ENCODE results near the gene FIGNL1.
A peak's percentile ranks its signal among the peaks of the same experiment; 100 is the strongest.
"Not testable (repeated sequence)": the region's sequence is repeated elsewhere in the genome, so short reads cannot be mapped to it uniquely, and the experiment has no call there.

The FIGNL1 gene

DNA sequence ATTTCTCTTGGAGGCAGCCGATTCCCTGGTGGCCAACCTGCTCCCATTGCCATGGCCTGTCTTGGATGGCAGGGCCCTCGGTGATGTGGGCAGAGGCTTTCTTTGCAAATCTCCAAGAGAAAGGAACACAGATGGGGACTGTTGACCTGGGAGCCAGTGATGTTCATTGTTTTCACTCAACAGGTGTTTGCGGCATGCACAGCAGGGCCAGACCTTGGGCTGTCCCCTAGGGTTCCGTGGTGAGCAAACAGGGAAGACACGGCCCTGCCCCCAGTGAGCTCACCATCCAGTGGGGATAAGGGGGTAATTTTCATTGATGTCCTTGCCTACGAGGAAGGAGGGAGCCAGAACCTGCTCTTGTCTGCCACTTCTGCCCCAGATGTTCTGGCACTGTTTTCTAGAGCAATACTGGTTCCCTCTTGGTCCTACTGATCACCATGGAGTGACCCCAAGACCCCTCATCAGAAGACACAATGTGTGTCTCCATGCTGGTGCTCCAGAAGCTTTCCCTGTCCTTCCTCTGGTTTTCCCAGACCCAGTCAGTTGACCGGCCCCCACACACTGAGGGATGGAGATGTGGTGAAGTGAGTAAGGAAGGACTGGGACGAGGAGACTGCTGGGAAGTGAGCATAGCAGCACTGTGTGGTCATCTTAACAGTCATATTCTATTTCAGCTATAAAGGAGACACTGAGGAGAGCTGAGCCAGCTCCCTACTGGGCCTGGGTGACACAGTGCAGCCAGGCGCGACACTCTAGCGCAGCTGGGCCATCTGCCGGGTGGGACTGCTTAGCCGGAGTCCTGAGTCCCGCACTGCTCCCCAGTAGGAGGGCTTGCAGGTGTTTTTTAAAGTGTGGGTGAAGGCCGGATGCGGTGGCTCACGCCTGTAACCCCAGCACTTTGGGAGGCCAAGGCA, 20.4 kb upstream of the FIGNL1 start:
- no peak for DNase-seq

DNA sequence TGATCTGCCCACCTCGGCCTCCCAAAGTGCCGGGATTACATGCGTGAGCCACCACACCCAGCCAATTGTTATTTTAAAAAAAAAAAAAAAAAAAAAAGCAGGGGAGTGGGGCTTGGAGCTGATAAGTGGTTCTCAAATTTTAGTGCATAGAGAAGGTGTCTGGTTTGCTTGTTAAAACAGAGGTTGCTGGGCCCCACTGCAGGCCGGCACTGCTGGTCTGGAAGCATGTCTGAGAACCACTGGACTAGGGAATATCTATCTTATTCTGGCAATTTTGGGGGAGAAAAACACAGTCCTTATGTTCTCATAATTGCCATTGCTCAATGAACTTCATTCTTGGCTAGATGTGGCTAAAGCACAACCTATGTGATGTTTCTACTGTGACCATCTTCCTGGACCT, 19.0 kb upstream of the FIGNL1 start:
- DNase-seq: no peak

DNA sequence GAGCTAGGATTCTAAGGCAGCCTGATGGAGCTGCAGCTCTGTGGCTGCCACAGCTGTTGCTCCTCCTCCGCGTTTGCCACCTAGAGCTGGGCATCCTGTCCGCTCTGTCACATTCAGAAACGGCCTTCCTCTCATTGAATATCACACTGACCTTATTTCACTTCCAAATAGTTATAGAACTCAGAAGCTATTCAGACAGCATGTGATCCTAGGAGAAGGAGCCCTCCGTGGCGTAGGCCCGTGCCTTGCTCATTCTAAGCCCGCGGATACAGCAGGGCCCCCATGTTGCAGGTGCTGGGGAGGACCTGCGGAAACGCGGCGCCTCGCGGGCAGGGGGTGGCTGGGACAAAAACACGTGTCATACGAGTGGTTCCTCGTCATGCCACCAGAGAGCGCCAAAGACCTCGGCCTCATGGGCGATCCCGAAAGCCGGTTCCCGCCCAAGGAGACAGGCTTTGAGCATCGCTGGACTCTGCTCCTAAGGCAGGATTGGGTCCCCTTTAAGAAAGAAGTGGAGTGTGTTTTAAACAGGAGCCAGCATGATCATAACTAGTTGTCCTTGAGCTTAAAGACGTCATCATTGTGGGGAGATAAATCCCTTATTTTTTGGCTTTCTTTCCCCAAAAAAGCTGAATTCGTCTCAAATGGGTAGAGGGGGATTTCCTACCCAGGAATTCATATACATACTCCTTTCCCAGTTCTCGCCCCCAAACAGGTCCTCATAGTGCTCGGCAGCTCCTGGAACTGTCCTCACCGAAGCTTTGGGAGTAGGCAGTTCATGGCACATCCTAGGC, 17.9 kb upstream of the FIGNL1 start:
- DNase-seq: no peak

DNA sequence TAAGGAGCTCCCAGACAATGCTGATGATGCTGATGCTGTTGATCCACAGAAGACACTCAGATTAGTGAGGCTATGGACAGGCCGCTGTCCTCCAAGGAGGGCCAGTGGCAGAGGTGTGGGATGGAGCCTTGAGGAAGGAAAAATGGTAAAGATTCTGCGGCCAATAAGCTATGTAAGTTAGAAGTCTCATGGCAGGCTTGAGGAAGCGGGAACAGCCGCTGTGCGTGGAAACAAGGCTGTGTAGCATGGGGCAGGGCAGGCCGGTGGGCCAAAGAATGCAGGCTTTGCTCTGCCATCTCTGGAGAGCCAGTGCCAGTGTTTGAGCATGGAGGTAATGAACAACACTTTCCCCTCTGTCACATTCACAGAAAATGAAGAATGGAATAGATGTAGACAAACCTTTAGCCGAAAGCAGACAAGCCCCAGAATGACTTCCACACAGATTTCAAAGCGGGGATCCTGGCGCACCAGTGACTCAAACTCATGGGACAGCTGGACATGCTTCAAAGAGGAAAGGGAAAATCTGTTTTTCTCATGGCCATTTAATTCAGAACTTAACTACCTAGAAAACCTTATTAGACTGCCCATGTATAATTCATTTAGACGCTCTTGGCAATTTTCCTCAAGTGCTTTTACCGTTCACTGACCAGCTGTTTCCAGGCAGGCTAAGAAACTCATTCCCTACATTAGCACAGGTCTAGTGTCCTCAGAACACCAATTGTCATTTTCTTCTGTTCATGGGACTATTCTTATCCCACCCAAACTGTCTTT, 16.9 kb upstream of the FIGNL1 start:
- no peak for DNase-seq

DNA sequence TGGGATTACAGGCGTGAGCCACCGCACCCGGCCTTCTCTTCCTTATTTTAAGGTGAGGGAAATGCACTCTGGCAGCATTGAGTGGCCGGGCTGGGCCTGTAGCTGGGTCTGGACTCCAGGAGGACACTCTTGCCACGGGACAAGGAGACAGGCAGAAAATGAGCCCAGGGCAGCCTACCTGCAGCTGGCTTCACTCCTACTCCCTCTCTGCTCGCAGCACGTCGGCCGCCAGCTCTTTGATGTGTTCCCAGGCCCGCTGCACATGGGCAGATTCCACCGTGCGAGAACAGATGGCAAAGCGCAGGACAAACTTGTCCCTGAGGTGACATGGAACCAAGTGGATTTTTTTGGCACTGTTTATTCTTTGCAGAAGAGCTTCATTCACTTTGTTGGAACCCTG, 12.9 kb upstream of the FIGNL1 start:
- no peak for DNase-seq

DNA sequence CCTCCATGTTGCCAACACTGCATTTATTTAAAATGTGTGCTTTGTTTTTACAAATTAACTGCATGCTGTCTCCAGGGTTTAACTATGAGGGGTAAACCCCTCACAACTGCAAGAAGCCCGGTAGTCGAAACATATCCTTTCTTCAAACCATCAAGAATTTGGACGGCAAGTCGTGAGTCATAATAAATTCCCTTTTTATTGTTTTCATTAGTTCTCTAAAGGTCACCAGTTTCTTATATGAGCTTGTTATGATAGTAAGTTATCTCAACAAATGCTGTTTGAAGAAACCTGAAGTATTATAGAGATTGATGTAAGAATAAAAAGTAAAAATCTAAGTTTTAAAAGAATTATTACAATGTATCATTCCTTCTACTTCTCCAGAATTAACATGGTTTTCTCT, 12.2 kb upstream of the FIGNL1 start:
- no peak for DNase-seq

DNA sequence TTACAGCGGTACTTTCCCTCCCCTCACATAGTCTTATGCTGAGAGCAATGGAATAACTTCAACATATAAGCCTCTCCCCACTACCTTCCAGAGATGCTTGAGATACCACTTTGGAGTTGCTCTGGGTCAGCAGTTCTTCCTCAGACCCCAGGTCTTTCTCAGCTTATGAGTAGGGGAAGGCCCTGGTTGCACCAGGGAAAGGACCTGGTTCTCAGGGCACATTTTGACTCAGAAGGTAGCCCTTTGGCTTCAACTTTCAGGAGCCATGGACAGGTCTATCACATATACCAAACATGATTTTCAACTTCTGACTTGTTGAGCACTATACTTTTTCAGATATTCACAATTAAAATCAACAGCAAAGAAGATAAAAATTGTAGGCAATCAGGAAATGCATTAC, 11.5 kb upstream of the FIGNL1 start:
- DNase-seq: no peak

DNA sequence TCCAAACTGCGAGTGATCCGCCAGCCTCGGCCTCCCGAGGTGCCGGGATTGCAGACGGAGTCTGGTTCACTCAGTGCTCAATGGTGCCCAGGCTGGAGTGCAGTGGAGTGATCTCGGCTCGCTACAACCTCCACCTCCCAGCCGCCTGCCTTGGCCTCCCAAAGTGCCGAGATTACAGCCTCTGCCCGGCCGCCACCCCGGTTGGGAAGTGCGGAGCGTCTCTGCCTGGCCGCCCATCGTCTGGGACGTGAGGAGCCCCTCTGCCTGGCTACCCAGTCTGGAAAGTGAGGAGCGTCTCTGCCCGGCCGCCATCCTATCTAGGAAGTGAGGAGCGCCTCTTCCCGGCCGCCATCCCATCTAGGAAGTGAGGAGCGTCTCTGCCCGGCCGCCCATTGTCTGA, 9.0 kb upstream of the FIGNL1 start:
- DNase-seq: not testable (repeated sequence)

DNA sequence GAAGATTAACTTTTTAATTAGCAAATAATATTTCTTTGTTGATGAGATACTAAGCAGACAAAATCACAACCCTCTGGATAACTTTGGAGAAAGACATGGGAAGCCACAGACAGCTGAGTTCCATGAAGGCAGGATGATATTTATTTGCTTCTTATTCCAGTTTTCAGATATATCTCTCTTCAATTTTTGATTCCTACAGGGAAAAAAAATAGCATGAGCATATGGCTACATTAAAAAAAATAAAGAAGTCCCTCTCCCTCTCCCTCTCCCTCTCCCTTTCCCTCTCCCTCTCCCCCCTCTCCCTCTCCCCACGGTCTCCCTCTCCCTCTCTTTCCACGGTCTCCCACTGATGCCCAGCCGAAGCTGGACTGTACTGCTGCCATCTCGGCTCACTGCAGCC, 8.5 kb upstream of the FIGNL1 start:
- DNase-seq: not testable (repeated sequence)

DNA sequence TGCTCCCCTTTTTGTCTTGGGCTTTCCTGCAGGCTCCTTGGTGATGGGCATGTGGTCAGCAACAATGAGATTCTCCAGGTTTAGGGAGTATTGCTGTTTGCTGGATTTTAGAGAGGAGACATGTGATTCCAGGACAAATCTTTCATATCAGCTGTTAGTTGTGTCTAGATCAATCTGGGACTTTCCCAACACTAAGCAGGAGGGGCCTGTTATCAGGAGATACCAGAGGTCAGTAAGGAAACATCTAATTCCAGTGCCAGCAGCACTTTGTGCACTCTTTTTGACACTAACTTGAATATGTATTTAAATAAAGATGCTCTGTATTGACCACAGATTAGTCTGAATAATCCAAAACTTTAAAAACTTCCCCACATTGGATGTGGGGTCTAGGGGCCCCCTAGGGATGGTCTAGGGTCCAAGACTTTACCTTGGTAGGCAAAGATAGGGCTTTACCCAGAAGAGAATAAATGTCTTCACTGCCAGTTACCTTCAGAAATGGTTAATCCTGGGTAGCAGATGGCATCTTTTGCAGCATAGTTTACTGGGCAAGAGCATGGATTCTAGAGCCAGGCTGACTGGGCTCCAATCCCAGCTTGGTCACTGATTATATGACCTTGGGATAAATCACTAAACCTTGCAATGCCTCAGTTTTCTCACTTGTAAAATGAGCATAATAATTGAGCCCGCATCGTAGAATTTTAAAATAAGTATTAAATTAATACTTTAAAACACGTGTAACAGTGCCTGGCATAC, 6.4 kb upstream of the FIGNL1 start:
- no peak for DNase-seq

DNA sequence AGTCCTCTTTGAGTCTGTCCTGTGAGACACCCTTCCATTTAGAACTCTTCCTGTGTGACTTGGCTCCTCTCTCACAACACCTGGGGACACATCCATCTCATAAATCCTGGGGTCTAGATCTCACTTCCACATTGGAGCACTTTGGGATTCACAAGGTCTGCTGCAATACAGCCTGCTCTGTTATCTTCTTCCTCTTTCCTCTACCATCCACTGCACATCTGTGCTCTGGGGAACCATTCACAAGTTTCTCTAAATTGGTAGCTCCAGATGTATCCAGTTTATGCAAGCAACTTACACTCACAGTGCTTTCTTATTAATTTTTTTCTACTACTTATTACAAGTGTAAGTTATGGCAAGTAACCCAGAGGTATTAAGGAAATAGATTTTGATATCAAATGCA, 5.5 kb upstream of the FIGNL1 start:
- no peak for DNase-seq

DNA sequence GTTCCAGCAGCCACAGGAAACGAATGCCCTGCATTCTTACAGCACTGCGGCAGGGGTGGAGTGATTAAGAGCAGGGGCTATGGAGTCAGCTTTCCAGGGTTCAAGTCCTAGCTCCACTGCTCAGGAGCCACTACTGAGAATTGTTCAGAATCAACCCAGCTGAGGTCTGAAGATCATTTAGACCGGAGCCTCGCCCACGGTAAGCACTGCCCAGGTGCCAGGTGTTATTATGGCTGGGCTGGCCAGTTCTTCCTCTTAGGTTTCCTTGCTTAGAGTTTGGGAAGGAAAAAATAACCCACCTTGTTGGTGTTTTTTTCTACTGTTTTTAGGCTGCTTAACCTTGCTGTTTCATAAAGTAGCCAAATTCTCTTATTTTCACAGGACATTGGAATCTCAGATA, 4.8 kb upstream of the FIGNL1 start:
- DNase-seq: no peak

DNA sequence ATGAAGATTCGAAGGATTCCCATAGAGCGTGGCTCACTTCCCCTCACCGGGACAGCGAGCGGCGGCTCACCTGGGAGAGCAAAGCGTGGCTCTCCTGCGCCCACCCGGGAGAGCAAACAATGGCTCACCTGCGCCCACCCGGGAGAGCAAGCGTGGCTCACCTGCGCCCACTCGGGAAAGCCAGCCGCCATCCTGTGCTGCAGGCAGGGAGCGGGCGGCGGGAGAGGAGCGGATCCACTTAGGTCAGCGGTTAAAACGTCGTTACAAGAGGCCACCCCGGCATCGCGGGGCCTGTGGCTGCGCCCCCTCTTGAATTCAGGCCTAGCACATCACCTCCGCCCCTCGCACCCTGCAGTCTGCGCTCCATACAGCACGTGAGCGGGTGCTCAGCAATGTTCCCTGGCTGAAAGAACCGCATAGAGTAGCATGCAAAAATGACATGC, 461 bp upstream of the FIGNL1 start:
- peak; percentile 45 for DNase-seq

DNA sequence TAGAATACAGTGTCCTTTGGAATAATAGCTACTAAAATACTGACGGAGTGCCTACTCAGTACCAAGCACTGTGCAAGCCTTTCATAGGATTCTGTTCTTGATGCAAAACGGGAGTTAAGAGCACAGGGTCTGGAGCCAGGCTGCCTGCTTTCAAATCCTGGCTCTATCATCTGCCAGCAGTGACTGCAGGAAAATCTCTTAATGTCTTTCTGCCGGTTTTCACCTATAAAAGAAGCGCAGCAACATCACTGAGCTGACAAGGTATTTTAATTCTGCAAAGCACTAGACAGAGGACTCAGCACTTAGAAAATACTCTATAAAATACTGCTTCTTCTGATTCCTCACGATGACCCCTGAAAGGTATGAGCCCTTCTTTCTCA, 659 bp downstream of the FIGNL1 start:
- peak; percentile 10 for DNase-seq

DNA sequence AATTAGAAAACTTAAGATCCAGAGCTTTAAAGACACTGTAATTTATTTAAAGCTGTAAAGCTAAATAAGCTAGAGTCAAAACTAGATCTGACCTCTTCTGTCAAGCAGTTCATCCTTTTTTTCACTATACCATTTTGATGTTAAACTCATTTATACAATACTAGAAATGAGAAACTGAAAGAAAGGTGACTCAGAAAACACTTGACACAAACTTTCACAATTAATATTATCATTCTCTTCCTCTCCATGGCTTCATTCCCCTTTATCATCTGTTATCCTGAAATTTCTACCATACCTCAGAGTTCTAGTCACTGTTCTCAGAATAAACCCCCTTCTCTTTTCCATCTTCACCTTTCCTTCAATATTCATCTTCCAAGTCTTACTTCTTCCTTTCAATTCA, 1.3 kb downstream of the FIGNL1 start:
- DNase-seq: no peak

DNA sequence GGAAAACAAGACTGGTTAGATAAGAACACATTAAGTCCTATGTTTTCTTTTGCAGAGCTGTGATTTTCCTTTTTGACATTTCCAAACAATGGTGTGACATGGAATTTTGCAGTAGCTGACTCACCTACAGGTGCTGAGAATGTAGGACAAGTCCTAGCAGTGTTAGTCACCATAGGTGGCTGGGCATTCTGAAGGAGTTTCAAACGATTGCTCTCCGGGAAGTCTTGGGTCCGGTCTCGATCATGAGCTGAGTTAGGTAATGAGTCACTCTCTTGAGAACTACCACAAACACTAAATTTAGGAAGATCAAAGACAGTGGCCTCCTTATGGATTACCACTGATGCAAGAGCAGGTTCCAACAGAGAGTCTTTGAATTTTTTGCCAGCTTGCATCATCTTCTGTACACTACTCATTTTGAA, 3.6 kb downstream of the FIGNL1 start:
- DNase-seq: no peak

DNA sequence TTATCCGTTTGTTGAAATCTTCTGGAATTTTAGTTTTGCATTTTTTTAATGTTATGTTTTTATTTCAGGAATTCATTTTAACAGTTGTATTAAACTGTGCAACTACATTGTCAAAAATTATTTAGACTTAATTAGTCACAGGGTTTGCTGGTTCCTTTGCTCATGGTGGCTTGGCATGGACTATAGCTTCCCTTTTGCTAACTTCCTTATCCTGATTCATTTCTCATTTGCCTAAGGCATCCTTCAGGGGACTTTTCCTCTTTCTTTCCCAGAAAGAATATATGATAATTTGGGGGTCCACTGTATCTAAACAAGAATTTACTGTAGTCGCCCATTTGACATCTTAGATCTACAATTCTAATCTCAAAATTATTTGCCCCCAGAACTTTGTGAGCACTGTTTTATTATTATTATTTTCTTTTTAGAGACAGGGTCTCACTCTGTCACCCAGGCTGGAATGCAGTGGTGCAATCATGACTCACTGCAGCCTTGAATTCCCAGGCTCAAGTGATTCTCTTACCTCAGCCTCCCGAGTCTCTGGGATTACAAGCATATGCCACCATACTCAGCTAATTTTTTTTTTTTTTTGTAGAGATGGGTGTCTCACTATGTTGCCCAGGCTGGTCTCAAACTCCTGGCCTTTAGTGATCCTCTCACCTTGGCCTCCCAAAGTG, 13.9 kb downstream of the FIGNL1 start:
- no peak for DNase-seq

DNA sequence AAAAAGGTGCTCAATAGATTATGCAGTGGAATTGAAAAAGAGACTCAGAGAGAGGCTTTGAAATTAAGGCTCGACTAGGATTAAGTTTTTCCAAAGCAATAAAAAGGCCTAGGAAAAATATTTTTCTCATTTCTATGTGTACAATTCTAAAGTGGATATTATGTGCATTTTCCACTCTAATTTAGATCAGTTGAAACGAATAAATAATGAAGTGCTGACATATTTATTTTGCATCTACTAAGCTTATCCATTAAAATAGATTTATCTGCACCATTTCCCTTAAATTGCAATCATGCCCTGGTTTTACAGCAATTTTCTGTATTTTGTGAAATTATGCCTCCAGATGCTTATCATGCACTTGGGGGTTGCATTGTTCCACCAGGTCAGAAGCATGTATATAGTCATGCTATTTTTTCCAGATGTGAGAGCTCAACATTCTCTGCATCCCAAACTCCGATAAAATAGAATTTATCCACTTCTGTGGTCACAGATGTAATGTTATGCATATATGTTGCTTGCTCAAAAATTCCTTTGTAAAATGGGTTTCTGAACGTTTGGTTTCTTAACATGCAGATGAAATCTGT, 18.3 kb downstream of the FIGNL1 start:
- no peak for DNase-seq

DNA sequence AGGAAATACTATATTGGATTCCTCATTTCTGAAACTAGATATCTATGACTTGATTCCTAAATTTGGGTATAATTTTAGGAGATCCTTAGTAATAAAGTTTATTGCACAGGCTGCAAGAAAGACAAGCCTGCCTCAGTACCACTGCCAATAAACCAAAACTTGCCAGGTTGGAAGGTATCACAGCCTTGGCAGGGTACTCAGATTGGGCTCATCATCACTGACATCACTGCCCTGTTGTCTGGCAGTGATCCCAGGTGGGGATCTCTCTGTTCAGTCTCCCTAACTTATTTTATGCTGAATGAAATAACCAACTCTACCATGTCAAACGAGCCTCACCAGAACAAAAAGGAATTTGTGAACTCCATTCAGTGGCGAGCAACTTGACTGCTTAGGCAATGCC, 18.8 kb downstream of the FIGNL1 start:
- DNase-seq: no peak

DNA sequence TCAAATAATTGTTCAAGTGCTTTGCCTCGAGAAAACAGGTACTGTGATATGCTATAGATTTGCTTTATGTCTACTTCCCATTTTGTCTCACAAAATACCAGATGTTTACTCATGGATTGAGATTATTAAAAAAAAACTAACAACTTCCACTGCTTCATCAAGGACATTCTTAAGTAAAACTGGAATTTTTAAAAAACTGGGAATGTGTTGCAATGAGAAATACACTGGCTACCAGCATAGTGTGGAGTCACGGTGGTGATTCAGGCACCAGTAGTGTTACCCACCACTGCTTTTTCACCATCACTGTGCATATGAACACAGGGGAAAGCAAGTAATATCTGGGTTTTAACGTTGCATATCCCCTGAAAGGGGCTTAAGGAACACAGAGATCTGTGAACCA, 21.2 kb downstream of the FIGNL1 start:
- no peak for DNase-seq

DNA sequence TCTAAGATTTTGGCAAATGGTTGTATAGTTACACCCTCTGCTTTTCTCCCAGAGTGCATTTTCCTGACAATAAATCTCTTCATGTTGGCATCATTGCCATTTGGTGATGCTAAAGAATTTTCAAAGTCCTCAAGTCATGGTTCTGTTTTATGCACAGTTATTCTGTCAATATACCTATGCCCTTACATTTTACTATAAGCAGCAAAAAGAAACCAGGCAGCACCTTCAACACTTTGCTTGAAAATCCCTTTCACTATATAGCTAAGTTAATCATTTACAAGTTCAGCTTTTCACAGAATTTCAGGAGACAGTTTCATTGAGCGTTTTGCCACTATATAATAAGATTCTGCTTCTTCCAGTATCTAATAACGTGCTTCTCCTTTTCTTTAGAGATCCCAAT, 22.6 kb downstream of the FIGNL1 start:
- DNase-seq: no peak

Data from DMS79 (cell line).